ENCODE data around the gene ELF5. TPM values are rescaled to one million over a fixed set of nuclear protein-coding genes. Genes with fewer than 3 reads are reported as not detected.

ELF5 gene
- total RNA-seq, 1 donor from 2014 or later, result not detected

DNA sequence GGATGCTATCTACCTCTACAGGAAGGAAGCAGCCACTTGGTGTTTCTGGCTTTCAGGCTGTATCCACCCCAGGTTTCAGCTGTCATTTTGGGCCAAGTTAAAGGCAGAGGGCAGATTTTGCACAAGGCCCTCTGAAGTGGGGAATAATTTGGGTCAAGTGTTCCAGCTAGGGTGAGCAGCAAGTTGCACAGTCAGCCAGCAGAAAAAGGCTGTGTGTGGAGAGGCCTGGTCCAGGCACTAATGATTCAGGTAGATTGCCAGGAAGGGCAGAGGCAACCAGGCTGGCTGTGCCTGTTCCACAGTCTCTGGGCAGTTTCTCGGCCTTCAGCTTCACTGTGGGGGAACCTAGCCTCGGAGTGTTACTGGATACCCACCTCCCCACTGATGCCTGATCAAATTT lies 8.6 kb upstream of the ELF5 start:
- Histone ChIP-seq H3K36me3 (no peaks in the 10 kb centered on the region), H3K4me3 (no peak overlapping the region), H3K4me1 (no peaks in the 10 kb centered on the region), H3K27ac (no peak overlapping the region), H3K27me3 (no peaks in the 10 kb centered on the region), H3K9me3 (no peaks in the 10 kb centered on the region)
- no peak for TF ChIP-seq CTCF (IDR thresholded peaks at IDR 0.05)
- intact Hi-C loops (cut with DNase I), result no loop called here
- DNase-seq (ENCODE audit: low spot score in 2 of 2), result no peak

DNA sequence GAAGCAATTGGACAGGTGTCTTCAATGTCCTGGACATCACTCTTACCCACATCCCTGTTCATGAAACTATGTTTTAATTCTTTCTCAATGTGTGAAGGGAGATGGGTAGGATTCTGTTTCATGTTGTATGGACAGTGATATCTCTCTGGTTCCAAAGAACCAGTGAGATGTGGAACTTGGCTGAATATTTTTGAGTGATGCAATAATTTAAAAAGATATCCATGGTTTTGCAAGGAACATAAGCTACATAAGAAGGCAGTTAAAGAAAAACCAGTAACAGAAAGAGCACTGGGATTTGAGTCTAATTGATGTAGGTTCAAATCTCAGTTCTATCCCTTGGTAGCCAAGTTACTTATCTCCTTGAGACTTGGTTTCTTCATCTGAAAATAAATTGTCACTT lies 7.7 kb upstream of the ELF5 start:
- H3K9me3 ChIP-seq, result no peaks in the 10 kb centered on the region
- H3K4me3 ChIP-seq, result no peak overlapping the region
- no peak for DNase-seq (ENCODE audit: low spot score in 2 of 2)
- no peaks in the 10 kb centered on the region for H3K27me3 ChIP-seq
- no peaks in the 10 kb centered on the region for H3K4me1 ChIP-seq
- intact Hi-C loops (cut with DNase I), result no loop called here
- no peak overlapping the region for H3K27ac ChIP-seq
- TF ChIP-seq CTCF (IDR thresholded peaks at IDR 0.05), result no peak
- H3K36me3 ChIP-seq, result no peaks in the 10 kb centered on the region

GRCh38 chr11:34519595-34520235 lies 6.1 kb upstream of the ELF5 start:
- DNase-seq (ENCODE audit: low spot score in 2 of 2), result no peak
- no peak for TF ChIP-seq CTCF (IDR thresholded peaks at IDR 0.05)
- no peaks in the 10 kb centered on the region for H3K4me1 ChIP-seq

DNA sequence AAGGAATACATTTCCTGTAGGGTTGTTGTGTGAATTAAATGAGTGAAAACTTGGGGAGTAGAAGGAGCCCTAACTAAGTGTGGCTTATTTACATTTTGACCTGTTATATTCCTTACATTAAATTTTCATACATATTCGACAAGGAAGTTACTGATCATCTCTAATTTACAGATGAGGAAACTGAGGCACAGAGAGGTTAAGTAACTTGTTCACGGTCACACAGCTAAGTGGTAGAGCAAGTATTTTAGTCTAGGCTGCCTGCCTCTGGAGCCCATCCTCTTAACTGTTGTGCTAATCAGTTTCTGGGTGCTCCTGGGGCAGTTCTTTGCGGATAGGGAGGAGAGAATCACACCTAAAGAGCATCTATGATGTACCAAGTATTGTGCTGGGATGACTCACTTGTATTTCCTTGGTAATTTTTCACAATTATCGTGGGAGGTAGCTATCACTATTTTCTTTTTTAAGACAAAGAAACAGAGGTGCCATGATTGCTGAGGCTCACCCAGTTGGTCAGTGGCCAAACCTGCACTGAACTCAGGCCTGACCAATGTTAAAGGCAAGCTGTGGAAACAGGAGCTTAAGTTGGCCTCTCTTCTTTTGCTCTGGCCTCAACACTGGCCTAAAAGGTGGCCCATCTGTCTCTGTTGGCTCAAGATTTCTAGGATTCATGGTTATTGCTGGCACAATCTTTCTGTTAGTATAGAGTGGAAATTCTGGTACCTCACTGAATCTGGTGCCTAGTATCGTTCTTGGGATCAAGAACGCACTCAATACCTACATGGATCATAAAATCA lies 2.9 kb upstream of the ELF5 start:
- no peak for DNase-seq (ENCODE audit: low spot score in 2 of 2)
- intact Hi-C loops (cut with DNase I), result no loop called here

More at GRCh38 chr11:34519595-34520235, 6.1 kb upstream of the ELF5 start:
- intact Hi-C loops (cut with DNase I), result no loop called here
- H3K36me3 ChIP-seq, result no peaks in the 10 kb centered on the region
- H3K27ac ChIP-seq, result no peak overlapping the region
- H3K27me3 ChIP-seq, result no peaks in the 10 kb centered on the region
- H3K4me3 ChIP-seq, result no peak overlapping the region
- H3K9me3 ChIP-seq, result no peaks in the 10 kb centered on the region

DNA sequence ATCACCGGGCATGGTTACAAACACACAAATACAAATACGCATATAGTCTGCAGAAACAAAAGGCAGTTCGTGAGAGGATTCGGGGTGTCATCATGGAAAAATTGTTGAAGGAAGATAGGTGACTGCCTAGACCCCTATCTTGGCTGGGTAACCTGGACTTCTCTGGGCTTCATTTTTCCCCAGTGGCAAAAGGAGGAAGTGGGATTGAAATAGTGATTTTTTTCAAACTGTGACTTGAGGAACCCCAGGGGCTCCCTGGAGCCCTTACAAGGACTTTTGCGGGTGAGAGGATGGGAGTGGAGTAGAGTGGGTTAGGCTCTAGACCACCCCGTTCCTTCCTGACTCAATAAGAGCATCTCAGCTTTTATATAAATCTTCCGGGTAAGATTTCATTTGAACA lies 1.0 kb upstream of the ELF5 start:
- Histone ChIP-seq H3K27me3 (no peaks in the 10 kb centered on the region), H3K36me3 (no peaks in the 10 kb centered on the region), H3K27ac (no peak overlapping the region), H3K4me3 (no peak overlapping the region), H3K4me1 (no peaks in the 10 kb centered on the region), H3K9me3 (no peaks in the 10 kb centered on the region)
- intact Hi-C loops (cut with DNase I), result no loop called here
- TF ChIP-seq CTCF (IDR thresholded peaks at IDR 0.05), result no peak
- DNase-seq (ENCODE audit: low spot score in 2 of 2), result no peak

More for the DNA sequence above, 2.9 kb upstream of the ELF5 start:
- TF ChIP-seq CTCF (IDR thresholded peaks at IDR 0.05), result no peak
- Histone ChIP-seq H3K36me3 (no peaks in the 10 kb centered on the region), H3K4me3 (no peak overlapping the region), H3K9me3 (no peaks in the 10 kb centered on the region), H3K27ac (no peak overlapping the region), H3K27me3 (no peaks in the 10 kb centered on the region), H3K4me1 (no peaks in the 10 kb centered on the region)

Data from ascending aorta (tissue), 2 donors.